Endothelial cell of umbilical vein (primary cell): ENCODE results near the gene HIRA.

Source experiments
- CTCF ChIP-seq, 2 donors: IDR thresholded peaks; 1 replicate in 1 of 2; 2 replicates in 1 of 2; pipeline ENCODE4 v1.5.1; 2011; ENCODE audit warnings: low read length in 2 of 2, mild to moderate bottlenecking in 2 of 2, moderate library complexity in 2 of 2, control low read depth in 1 of 2, inconsistent platforms in 1 of 2, low read depth in 1 of 2; ENCODE audit not compliant: insufficient read depth in 1 of 2; ENCODE audit errors: extremely low read depth in 1 of 2
- EZH2 ChIP-seq: IDR thresholded peaks from 2 replicates; pipeline ENCODE4 v1.6.1; 2012; ENCODE audit warnings: borderline replicate concordance, low read depth, mild to moderate bottlenecking, moderate library complexity, low read length, inconsistent platforms; ENCODE audit not compliant: severe bottlenecking
- MAX ChIP-seq: IDR thresholded peaks from 2 replicates; pipeline ENCODE4 v1.6.1; 2011; ENCODE audit not compliant: insufficient read depth, insufficient read length
- POLR2A ChIP-seq: IDR thresholded peaks from 2 replicates; pipeline ENCODE4 v1.6.1; 2012; ENCODE audit warnings: low read depth, mild to moderate bottlenecking, control low read depth, low read length
- POLR2AphosphoS5 ChIP-seq: IDR thresholded peaks from 2 replicates; pipeline ENCODE4 v1.6.1; 2012; ENCODE audit warnings: low read depth, mild to moderate bottlenecking, control low read depth, low read length, moderate library complexity; ENCODE audit not compliant: insufficient read depth

DNA sequence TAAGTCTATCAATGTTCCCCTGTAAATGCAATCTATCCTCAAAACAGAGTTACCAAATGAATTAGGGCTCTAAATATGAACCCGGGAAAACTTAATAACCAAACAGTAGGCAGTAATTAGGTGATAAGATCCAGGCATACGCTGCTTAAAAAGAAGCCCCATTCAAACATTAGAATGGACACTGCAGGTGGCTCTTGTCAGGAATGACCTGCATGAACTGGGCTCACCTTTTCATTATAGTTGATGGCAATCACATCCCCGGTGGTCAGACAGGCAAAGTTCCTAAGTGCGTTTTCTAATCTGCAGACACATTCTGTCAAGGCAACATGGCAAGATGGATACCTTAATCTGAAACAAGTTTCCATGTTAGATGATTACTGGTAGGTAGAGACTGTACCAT lies 33.4 kb upstream of the HIRA start:
- no peak for TF ChIP-seq CTCF (IDR thresholded peaks at IDR 0.05; ENCODE audit: extremely low read depth in 1 of 2, insufficient read depth in 1 of 2, low read depth in 1 of 2, low read length in 2 of 2)
- no peak for TF ChIP-seq EZH2
- TF ChIP-seq POLR2A = no peak
- TF ChIP-seq POLR2AphosphoS5 = no peak
- TF ChIP-seq MAX = no peak
